HFFc6 (cell line): ENCODE data around the gene FUOM. TPM values are rescaled to one million over a fixed set of nuclear protein-coding genes. Genes with fewer than 3 reads are reported as not detected.
A peak's percentile ranks its signal among the peaks of the same experiment; 100 is the strongest.

Source experiments
- DNase-seq: peaks from one replicate; pipeline ENCODE4 v3.0.0-alpha.2; 2018
- H3K27ac Mint-ChIP-seq: 2 replicates; pipeline ENCODE4 v1.8.0; 2020; ENCODE audit warnings: mild to moderate bottlenecking, mixed read lengths
- H3K27me3 Mint-ChIP-seq: 2 replicates; pipeline ENCODE4 v1.8.0; 2021; ENCODE audit warnings: mild to moderate bottlenecking, moderate library complexity, mixed read lengths; ENCODE audit not compliant: insufficient read depth
- H3K36me3 Mint-ChIP-seq: 2 replicates; pipeline ENCODE4 v1.8.0; 2021; ENCODE audit warnings: low read depth, mixed read lengths
- H3K4me1 Mint-ChIP-seq: 2 replicates; pipeline ENCODE4 v1.8.0; 2020; ENCODE audit warnings: low read depth, mixed read lengths
- H3K4me3 Mint-ChIP-seq: 2 replicates; pipeline ENCODE4 v1.8.0; 2020; ENCODE audit warnings: mild to moderate bottlenecking, moderate library complexity, mixed read lengths
- H3K9me3 Mint-ChIP-seq: 2 replicates; pipeline ENCODE4 v1.8.0; 2020; ENCODE audit warnings: mild to moderate bottlenecking, mixed read lengths
- total RNA-seq, 6 experiments: library from RNA; stranded (reverse); fragmentation: NEBNext Ultra II Directional; extraction: Animal tissue kit (Norgen Biotek cat#: 25700); gene quantifications; 2 replicates in 1 of 6; 3 replicates in 5 of 6; pipeline ENCODE4 v1.2.3, GENCODE V29; 2021
- TF ChIP-seq, protein P1 (sequence below): fragments of 200-600 bp; sonication (generic); IDR thresholded peaks from 2 replicates; pipeline ENCODE4 v1.5.0; 2021; ENCODE audit warnings: antibody characterized with exemption, mild to moderate bottlenecking

FUOM gene
- total RNA-seq, 6 experiments from 2014 or later, result 0.55 to 8.9 (median 7.8) TPM

DNA sequence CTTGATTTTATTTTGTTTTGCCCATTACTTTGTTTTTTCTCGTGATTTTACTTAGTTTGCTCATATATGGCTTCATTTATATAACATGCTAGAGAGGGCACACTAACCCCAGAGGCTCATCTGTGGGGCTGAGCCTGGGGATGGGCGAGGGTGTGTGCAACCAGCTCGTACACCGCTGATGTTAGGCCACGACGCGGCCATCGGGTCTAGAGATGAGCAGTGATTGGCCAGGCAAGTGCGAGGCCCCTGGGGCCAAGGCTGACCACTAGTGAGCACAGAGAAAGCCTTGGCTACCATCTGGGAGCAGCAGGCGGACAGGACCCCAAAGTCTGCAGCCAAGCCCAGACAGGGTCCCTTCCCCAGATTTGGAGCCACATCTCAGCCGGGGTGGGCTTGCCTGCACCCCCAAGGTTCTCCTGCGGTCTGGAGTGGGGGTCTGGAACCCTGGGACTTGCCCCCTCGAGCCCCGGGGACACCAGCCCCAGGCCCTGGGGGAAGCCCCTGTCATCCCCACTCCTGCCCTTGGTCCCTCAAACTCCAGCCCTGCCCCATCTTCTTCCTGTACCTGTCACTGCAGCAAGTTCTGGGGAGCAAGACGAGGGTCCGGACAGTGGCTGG is 3.7 kb downstream of the FUOM start:
- Mint-ChIP-seq H3K9me3 (no peaks in the 10 kb centered on the region), H3K36me3 (no peaks in the 10 kb centered on the region), H3K4me1 (no peaks in the 10 kb centered on the region), H3K4me3 (no peak overlapping the region), H3K27me3 (peaks cover 5% of the 10 kb centered on the region), H3K27ac (no peak overlapping the region)
- DNase-seq, result no peak
- TF ChIP-seq, protein P1, sequence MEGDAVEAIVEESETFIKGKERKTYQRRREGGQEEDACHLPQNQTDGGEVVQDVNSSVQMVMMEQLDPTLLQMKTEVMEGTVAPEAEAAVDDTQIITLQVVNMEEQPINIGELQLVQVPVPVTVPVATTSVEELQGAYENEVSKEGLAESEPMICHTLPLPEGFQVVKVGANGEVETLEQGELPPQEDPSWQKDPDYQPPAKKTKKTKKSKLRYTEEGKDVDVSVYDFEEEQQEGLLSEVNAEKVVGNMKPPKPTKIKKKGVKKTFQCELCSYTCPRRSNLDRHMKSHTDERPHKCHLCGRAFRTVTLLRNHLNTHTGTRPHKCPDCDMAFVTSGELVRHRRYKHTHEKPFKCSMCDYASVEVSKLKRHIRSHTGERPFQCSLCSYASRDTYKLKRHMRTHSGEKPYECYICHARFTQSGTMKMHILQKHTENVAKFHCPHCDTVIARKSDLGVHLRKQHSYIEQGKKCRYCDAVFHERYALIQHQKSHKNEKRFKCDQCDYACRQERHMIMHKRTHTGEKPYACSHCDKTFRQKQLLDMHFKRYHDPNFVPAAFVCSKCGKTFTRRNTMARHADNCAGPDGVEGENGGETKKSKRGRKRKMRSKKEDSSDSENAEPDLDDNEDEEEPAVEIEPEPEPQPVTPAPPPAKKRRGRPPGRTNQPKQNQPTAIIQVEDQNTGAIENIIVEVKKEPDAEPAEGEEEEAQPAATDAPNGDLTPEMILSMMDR, result no peak

GRCh38 chr10:133353202-133353959 is 4.4 kb downstream of the FUOM start:
- Mint-ChIP-seq H3K27me3 (peaks cover 7% of the 10 kb centered on the region), H3K4me1 (no peaks in the 10 kb centered on the region), H3K4me3 (no peak overlapping the region), H3K9me3 (no peaks in the 10 kb centered on the region), H3K36me3 (no peaks in the 10 kb centered on the region), H3K27ac (no peak overlapping the region)
- TF ChIP-seq, protein P1, result no peak
- DNase-seq, result no peak

- no peak overlapping the region for H3K27ac Mint-ChIP-seq
- H3K36me3 Mint-ChIP-seq, result no peaks in the 10 kb centered on the region
- no peaks in the 10 kb centered on the region for H3K4me1 Mint-ChIP-seq
- H3K9me3 Mint-ChIP-seq, result no peaks in the 10 kb centered on the region
- peaks cover 7% of the 10 kb centered on the region for H3K27me3 Mint-ChIP-seq
- TF ChIP-seq, protein P1, result 0 out of 2 replicates have a peak, but pooled peaks have one; percentile 13
- DNase-seq, result no peak
- H3K4me3 Mint-ChIP-seq, result no peak overlapping the region
Observed at GRCh38 chr10:133351408-133352318, 6.2 kb downstream of the FUOM start.

- TF ChIP-seq, protein P1, result no peak
- H3K9me3 Mint-ChIP-seq, result no peaks in the 10 kb centered on the region
- no peak overlapping the region for H3K27ac Mint-ChIP-seq
- peaks cover 11% of the 10 kb centered on the region for H3K27me3 Mint-ChIP-seq
- H3K4me3 Mint-ChIP-seq, result no peak overlapping the region
- no peaks in the 10 kb centered on the region for H3K36me3 Mint-ChIP-seq
- no peaks in the 10 kb centered on the region for H3K4me1 Mint-ChIP-seq
- DNase-seq, result no peak
Observed at GRCh38 chr10:133350950-133351329, 6.9 kb downstream of the FUOM start.

GRCh38 chr10:133350283-133350949 is 7.4 kb downstream of the FUOM start:
- TF ChIP-seq, protein P1, result no peak
- no peak overlapping the region for H3K27ac Mint-ChIP-seq
- no peaks in the 10 kb centered on the region for H3K9me3 Mint-ChIP-seq
- DNase-seq, result no peak
- H3K27me3 Mint-ChIP-seq, result peaks cover 13% of the 10 kb centered on the region
- H3K36me3 Mint-ChIP-seq, result no peaks in the 10 kb centered on the region
- no peak overlapping the region for H3K4me3 Mint-ChIP-seq
- no peaks in the 10 kb centered on the region for H3K4me1 Mint-ChIP-seq
